Retinal pigment epithelial cell (primary cell): ENCODE results near the gene KIAA0513.

Experiments
- DNase-seq: peaks from one replicate; pipeline ENCODE4 v3.0.0-alpha.2; 2010; ENCODE audit warnings: low read depth
- H3K4me3 ChIP-seq: 2 replicates; pipeline ENCODE4 v1.5.1; 2011; ENCODE audit warnings: mild to moderate bottlenecking, low read length, control low read depth, moderate library complexity
- CTCF ChIP-seq: conservative IDR thresholded peaks from 2 replicates; pipeline ENCODE4 v1.5.1; 2011; ENCODE audit warnings: low read depth, low read length, control low read depth, inconsistent platforms

KIAA0513 gene

GRCh38 chr16:85104821-85105391, 77.3 kb downstream of the KIAA0513 start:
- TF ChIP-seq CTCF = no peak
- DNase-seq = no peak
- no peak overlapping the region for H3K4me3 ChIP-seq

GRCh38 chr16:85105475-85105874, 77.9 kb downstream of the KIAA0513 start:
- no peak for DNase-seq
- TF ChIP-seq CTCF = no peak
- H3K4me3 ChIP-seq = no peak overlapping the region

GRCh38 chr16:85107083-85107482, 79.5 kb downstream of the KIAA0513 start:
- no peak for DNase-seq
- TF ChIP-seq CTCF = no peak
- H3K4me3 ChIP-seq = no peak overlapping the region

- no peak for TF ChIP-seq CTCF
- H3K4me3 ChIP-seq = no peak overlapping the region
- no peak for DNase-seq
Measured at GRCh38 chr16:85107532-85107931, 79.9 kb downstream of the KIAA0513 start.

GRCh38 chr16:85110105-85110504, 82.5 kb downstream of the KIAA0513 start:
- no peak for DNase-seq
- no peak for TF ChIP-seq CTCF
- H3K4me3 ChIP-seq = no peak overlapping the region

- H3K4me3 ChIP-seq = no peak overlapping the region
- no peak for DNase-seq
- TF ChIP-seq CTCF = no peak
Measured at GRCh38 chr16:85111184-85111583, 83.6 kb downstream of the KIAA0513 start.

GRCh38 chr16:85112364-85112763, 84.8 kb downstream of the KIAA0513 start, which contains the start of gene CIBAR2:
TSS of gene CIBAR2 (minus strand) at chr16:85112472. CDS start at chr16:85112352, 120 bp downstream.
- no peak for TF ChIP-seq CTCF
- DNase-seq = no peak
- H3K4me3 ChIP-seq = no peak within 1 kb of the TSS
